ENCODE results near the gene SLC13A4. TPM values are rescaled to one million over a fixed set of nuclear protein-coding genes. Genes with fewer than 3 reads are reported as not detected.

The SLC13A4 gene
- total RNA-seq, 1 donor from 2014 or later: 0.27 TPM

- Histone ChIP-seq H3K27me3 (ENCODE audit: low read depth) (no peaks in the 10 kb centered on the region), H3K4me3 (no peak overlapping the region), H3K36me3 (no peaks in the 10 kb centered on the region), H3K9me3 (no peaks in the 10 kb centered on the region), H3K4me1 (no peaks in the 10 kb centered on the region), H3K27ac (no peak overlapping the region)
- no peak for TF ChIP-seq CTCF (IDR thresholded peaks at IDR 0.05)
- intact Hi-C loops (cut with DNase I): no loop called here
- DNase-seq (no peak), ATAC-seq (no peak)
These were observed 4.6 kb downstream of the SLC13A4 start for GRCh38 chr7:135723411-135723810.

- Histone ChIP-seq H3K4me3 (no peak overlapping the region), H3K27ac (no peak overlapping the region), H3K4me1 (no peaks in the 10 kb centered on the region), H3K27me3 (ENCODE audit: low read depth) (no peaks in the 10 kb centered on the region), H3K36me3 (no peaks in the 10 kb centered on the region), H3K9me3 (no peaks in the 10 kb centered on the region)
- no peak for TF ChIP-seq CTCF (IDR thresholded peaks at IDR 0.05)
- no peak for ATAC-seq
- no peak for DNase-seq
- intact Hi-C loops (cut with DNase I): no loop called here
These were observed 6.7 kb downstream of the SLC13A4 start for GRCh38 chr7:135721198-135721820.

GRCh38 chr7:135719688-135720087, 8.3 kb downstream of the SLC13A4 start:
- Histone ChIP-seq H3K27ac (no peak overlapping the region), H3K9me3 (no peaks in the 10 kb centered on the region), H3K4me1 (no peaks in the 10 kb centered on the region), H3K4me3 (no peak overlapping the region), H3K36me3 (no peaks in the 10 kb centered on the region), H3K27me3 (ENCODE audit: low read depth) (no peaks in the 10 kb centered on the region)
- TF ChIP-seq CTCF (IDR thresholded peaks at IDR 0.05): no peak
- ATAC-seq (no peak), DNase-seq (no peak)
- intact Hi-C loops (cut with DNase I): no loop called here

GRCh38 chr7:135718794-135719437, 9.1 kb downstream of the SLC13A4 start:
- DNase-seq: no peak
- Histone ChIP-seq H3K4me3 (no peak overlapping the region), H3K27ac (no peak overlapping the region), H3K36me3 (no peaks in the 10 kb centered on the region), H3K4me1 (no peaks in the 10 kb centered on the region), H3K27me3 (ENCODE audit: low read depth) (no peaks in the 10 kb centered on the region), H3K9me3 (no peaks in the 10 kb centered on the region)
- no peak for ATAC-seq
- intact Hi-C loops (cut with DNase I): no loop called here
- no peak for TF ChIP-seq CTCF (IDR thresholded peaks at IDR 0.05)

GRCh38 chr7:135718219-135718618, 9.8 kb downstream of the SLC13A4 start:
- intact Hi-C loops (cut with DNase I): no loop called here
- no peak overlapping the region for H3K27ac ChIP-seq
- H3K36me3 ChIP-seq: no peaks in the 10 kb centered on the region
- TF ChIP-seq CTCF (IDR thresholded peaks at IDR 0.05): no peak
- no peaks in the 10 kb centered on the region for H3K27me3 ChIP-seq (ENCODE audit: low read depth)
- DNase-seq (no peak), ATAC-seq (no peak)
- no peaks in the 10 kb centered on the region for H3K4me1 ChIP-seq
- no peaks in the 10 kb centered on the region for H3K9me3 ChIP-seq
- no peak overlapping the region for H3K4me3 ChIP-seq
